Colonic mucosa (tissue), 4 donors: ENCODE measurements around the gene GON7. TPM values are rescaled to one million over a fixed set of nuclear protein-coding genes. Genes with fewer than 3 reads are reported as not detected.

Source experiments
- DNase-seq: peaks from one replicate; pipeline ENCODE4 v3.0.0-alpha.2; 2020
- H3K27ac ChIP-seq: fragments of 200-600 bp; one replicate; pipeline ENCODE4 v1.8.0; 2021
- H3K27me3 ChIP-seq: fragments of 200-600 bp; one replicate; pipeline ENCODE4 v1.8.0; 2021
- H3K36me3 ChIP-seq: fragments of 200-600 bp; one replicate; pipeline ENCODE4 v1.8.0; 2021
- H3K4me1 ChIP-seq: fragments of 200-600 bp; one replicate; pipeline ENCODE4 v1.8.0; 2021; ENCODE audit warnings: mild to moderate bottlenecking
- H3K4me3 ChIP-seq: fragments of 200-600 bp; one replicate; pipeline ENCODE4 v1.8.0; 2021
- H3K9ac ChIP-seq, 2 donors: one replicate each; pipeline ENCODE4 v1.7.0; 2013; ENCODE audit warnings: control low read depth in 2 of 2, low read depth in 2 of 2, low read length in 2 of 2
- H3K9me3 ChIP-seq: fragments of 200-600 bp; one replicate; pipeline ENCODE4 v1.8.0; 2021
- CTCF ChIP-seq: fragments of 200-600 bp; IDR thresholded peaks from one replicate; pipeline ENCODE4 v1.8.0; 2022; ENCODE audit warnings: antibody characterized with exemption, mild to moderate bottlenecking
- intact Hi-C: fragments of 100-400 bp; cut with DNase I; formaldehyde crosslinking; loops from one replicate; pipeline ENCODE4 v1.14.1; 2022
- total RNA-seq, 2 donors: library from RNA; stranded (reverse); fragmentation: NEBNext Ultra II Directional in 1 of 2; extraction: Animal tissue kit (Norgen Biotek cat#: 25700) in 1 of 2; gene quantifications; one replicate each; pipeline ENCODE4 v1.2.1, GENCODE V29; 2021
- donor health status: healthy.
- donor health status: DM: no; HTN: no; CAD: no.
- donor health status: DM: no; HTN: no; CAD: no.

Gene GON7
- total RNA-seq, 2 donors from 2014 or later, result 21.2 to 25.1 TPM

DNA sequence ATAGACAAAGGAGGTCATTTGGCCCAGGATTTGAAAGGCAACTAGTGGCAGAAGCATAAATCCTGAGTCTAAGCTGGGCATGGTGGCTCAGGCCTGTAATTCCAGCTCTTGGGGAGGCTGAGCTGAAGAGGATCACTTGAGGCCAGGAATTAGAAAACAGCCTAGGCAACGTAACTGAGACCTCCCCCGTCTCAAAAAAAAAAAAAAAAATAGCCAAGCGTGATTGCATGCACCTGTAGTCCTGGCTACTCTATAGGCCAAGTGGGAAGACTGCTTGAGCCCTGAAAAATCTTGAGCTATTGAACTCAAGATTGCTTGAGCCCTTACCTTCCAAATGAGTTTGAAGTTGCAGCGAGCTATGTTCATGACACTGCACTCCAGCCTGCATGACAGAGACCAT is 7.8 kb downstream of the GON7 start:
- Histone ChIP-seq H3K9me3 (no peaks in the 10 kb centered on the region), H3K27ac (no peak overlapping the region), H3K9ac (no peak overlapping the region), H3K36me3 (no peaks in the 10 kb centered on the region), H3K27me3 (no peaks in the 10 kb centered on the region), H3K4me3 (no peak overlapping the region), H3K4me1 (no peaks in the 10 kb centered on the region)
- intact Hi-C loops, result no loop called here
- DNase-seq, result no peak
- no peak for TF ChIP-seq CTCF

DNA sequence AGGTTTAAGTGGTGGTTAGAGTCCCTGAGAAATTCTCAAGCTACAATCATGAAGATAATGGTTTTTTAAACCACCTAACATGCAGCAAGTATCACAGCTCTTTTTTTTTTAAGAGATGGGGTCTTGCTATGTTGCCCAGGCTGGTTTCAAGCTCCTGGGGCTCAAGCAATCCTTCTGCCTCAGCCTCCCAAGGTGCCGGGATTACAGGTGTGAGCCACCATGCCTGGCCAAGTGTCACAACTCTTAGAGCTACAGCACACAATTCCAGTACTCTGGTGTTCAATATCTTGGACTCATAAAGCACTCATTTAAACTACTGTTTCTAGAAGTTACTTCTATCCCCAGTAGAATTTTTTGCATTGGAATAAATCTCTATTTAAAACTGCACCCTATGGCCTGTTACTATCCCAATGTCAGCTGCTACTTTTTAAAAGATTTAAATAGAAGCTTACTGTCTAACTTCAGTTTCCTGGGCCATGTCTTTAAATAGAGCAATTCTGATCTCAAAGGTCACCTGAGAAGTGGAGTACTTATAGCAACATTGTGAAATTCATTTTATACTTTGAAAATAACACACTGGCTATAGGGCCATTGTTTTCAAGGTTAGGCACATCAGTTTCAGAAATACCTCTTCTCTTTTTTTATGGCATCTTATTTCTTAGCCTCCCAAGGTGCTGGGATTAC is 11.4 kb downstream of the GON7 start:
- Histone ChIP-seq H3K9ac (no peak overlapping the region), H3K9me3 (no peaks in the 10 kb centered on the region), H3K36me3 (no peaks in the 10 kb centered on the region), H3K4me1 (no peaks in the 10 kb centered on the region), H3K4me3 (no peak overlapping the region), H3K27me3 (no peaks in the 10 kb centered on the region), H3K27ac (peak overlapping the region; percentile 52)
- intact Hi-C loops, result no loop called here
- no peak for DNase-seq
- TF ChIP-seq CTCF, result no peak

DNA sequence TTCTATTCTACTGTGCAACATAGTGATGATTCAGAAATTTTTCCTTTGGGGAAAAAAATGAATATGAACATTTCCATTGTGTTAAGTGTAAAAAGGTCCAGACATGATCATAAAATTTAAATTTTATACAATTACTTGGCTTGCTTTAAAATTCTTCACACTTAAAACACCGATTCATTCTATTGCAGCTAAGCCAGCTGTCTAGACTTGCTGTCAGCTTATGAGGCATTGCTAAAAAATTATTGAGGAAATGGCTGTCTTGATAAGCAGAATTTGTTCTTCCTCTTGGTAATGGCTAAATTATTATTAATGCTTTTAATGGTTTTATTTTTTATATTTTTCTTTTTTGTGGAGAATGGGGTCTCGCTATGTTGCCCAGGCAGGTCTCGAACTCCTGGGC is 19.9 kb downstream of the GON7 start:
- Histone ChIP-seq H3K9ac (no peak overlapping the region), H3K27me3 (no peaks in the 10 kb centered on the region), H3K27ac (no peak overlapping the region), H3K36me3 (no peaks in the 10 kb centered on the region), H3K4me3 (no peak overlapping the region), H3K4me1 (peaks cover 10% of the 10 kb centered on the region), H3K9me3 (no peaks in the 10 kb centered on the region)
- TF ChIP-seq CTCF, result no peak
- intact Hi-C loops, result no loop called here
- DNase-seq, result no peak

GRCh38 chr14:93186466-93186865 is 20.4 kb downstream of the GON7 start:
- Histone ChIP-seq H3K4me1 (peaks cover 10% of the 10 kb centered on the region), H3K27ac (peak overlapping the region; percentile 10)

DNA sequence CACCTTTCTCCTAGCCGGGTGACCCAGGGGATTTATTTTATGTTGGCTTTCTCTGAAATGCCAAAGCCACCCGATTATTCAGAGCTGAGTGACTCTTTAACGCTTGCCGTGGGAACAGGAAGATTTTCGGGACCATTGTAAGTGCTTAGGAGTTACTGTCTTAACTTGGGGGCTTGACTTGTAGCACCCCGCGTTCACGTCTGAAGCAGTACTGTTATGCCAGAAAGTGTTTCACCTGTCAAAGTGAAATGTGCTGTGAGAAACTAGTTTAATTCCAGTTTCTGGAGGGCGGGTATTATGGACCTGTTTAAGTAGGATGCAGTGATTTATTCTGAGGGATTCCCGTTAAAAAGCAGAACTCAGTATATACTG is 21.5 kb downstream of the GON7 start:
- peak overlapping the region; percentile 94 for H3K4me3 ChIP-seq
- H3K36me3 ChIP-seq, result no peaks in the 10 kb centered on the region
- H3K9me3 ChIP-seq, result no peaks in the 10 kb centered on the region
- H3K27me3 ChIP-seq, result no peaks in the 10 kb centered on the region
- H3K9ac ChIP-seq, result peak overlapping the region; percentile 70 to 77
- TF ChIP-seq CTCF, result no peak
- intact Hi-C loops, result no loop called here
- DNase-seq, result no peak
- peak overlapping the region; percentile 94 for H3K27ac ChIP-seq
- peaks cover 10% of the 10 kb centered on the region for H3K4me1 ChIP-seq

More at GRCh38 chr14:93186466-93186865, 20.4 kb downstream of the GON7 start:
- intact Hi-C loops, result no loop called here
- Histone ChIP-seq H3K4me3 (no peak overlapping the region), H3K9ac (peak overlapping the region in 1 of 2 donors; percentile 30), H3K36me3 (no peaks in the 10 kb centered on the region), H3K27me3 (no peaks in the 10 kb centered on the region), H3K9me3 (no peaks in the 10 kb centered on the region)
- no peak for DNase-seq
- TF ChIP-seq CTCF, result no peak
